Measurements from ENCODE around the gene ZNF227.

- TF ChIP-seq CTCF (conservative IDR thresholded peaks at IDR 0.05) (no peak), EZH2 (IDR thresholded peaks at IDR 0.05; ENCODE audit: low read depth) (no peak)
Measured at GRCh38 chr19:44284968-44285367, 72.6 kb downstream of the ZNF227 start.

All from PC-9 (cell line).